HepG2 (cell line): Measurements from ENCODE around the gene ARPIN. TPM values are rescaled to one million over a fixed set of nuclear protein-coding genes. Genes with fewer than 3 reads are reported as not detected.

Experiments used
- CBX5 ChIP-seq: sonication (generic); formaldehyde crosslinking; IDR thresholded peaks from 2 replicates; pipeline ENCODE4 v1.4.0; 2020; ENCODE audit warnings: missing genetic modification reagents, borderline replicate concordance
- FLYWCH1 ChIP-seq: sonication (generic); formaldehyde crosslinking; IDR thresholded peaks from 2 replicates; pipeline ENCODE4 v1.8.1; 2023; ENCODE audit warnings: mild to moderate bottlenecking, missing genetic modification reagents
- KDM6A ChIP-seq: IDR thresholded peaks from 2 replicates; pipeline ENCODE4 v1.6.1; 2016; ENCODE audit warnings: low read depth
- MED1 ChIP-seq: sonication (generic); formaldehyde crosslinking; IDR thresholded peaks from 2 replicates; pipeline ENCODE4 v1.4.0; 2020; ENCODE audit warnings: missing genetic modification reagents
- MYNN ChIP-seq: sonication (generic); formaldehyde crosslinking; IDR thresholded peaks from 2 replicates; pipeline ENCODE4 v1.4.0; 2020; ENCODE audit warnings: mild to moderate bottlenecking, low read depth, missing genetic modification reagents
- NFKB2 ChIP-seq: sonication (generic); formaldehyde crosslinking; IDR thresholded peaks from 2 replicates; pipeline ENCODE4 v1.4.0; 2020; ENCODE audit warnings: missing genetic modification reagents, borderline replicate concordance
- PITX1 ChIP-seq: sonication (generic); formaldehyde crosslinking; IDR thresholded peaks from 2 replicates; pipeline ENCODE4 v1.5.1; 2020; ENCODE audit warnings: mild to moderate bottlenecking, missing genetic modification reagents
- POLR2AphosphoS2 ChIP-seq: IDR thresholded peaks from 2 replicates; pipeline ENCODE4 v1.6.1; 2011; ENCODE audit warnings: low read depth, low read length, improper control_type of control experiment
- SAP130 ChIP-seq: IDR thresholded peaks from 2 replicates; pipeline ENCODE4 v1.6.1; 2016; ENCODE audit warnings: low read depth
- ZKSCAN1 ChIP-seq: fragments of 150-350 bp; IDR thresholded peaks from 2 replicates; pipeline ENCODE4 v1.6.1; 2014; ENCODE audit warnings: low read length
- ZNF33B ChIP-seq: sonication (generic); formaldehyde crosslinking; IDR thresholded peaks from 2 replicates; pipeline ENCODE4 v1.5.1; 2020; ENCODE audit warnings: mild to moderate bottlenecking, missing genetic modification reagents
- ZNF556 ChIP-seq: sonication (generic); formaldehyde crosslinking; IDR thresholded peaks from 2 replicates; pipeline ENCODE4 v1.4.0; 2020; ENCODE audit warnings: mild to moderate bottlenecking, missing genetic modification reagents, borderline replicate concordance
- ZNF562 ChIP-seq: sonication (generic); formaldehyde crosslinking; IDR thresholded peaks from 2 replicates; pipeline ENCODE4 v1.8.0; 2022; ENCODE audit warnings: missing genetic modification reagents, borderline replicate concordance
- ZNF619 ChIP-seq: sonication (generic); formaldehyde crosslinking; IDR thresholded peaks from 2 replicates; pipeline ENCODE4 v1.4.0; 2020; ENCODE audit warnings: mild to moderate bottlenecking, missing genetic modification reagents
- ZNF652 ChIP-seq: IDR thresholded peaks from 2 replicates; pipeline ENCODE4 v1.6.1; 2016; ENCODE audit warnings: low read depth, borderline replicate concordance
- ZNF749 ChIP-seq: sonication (generic); formaldehyde crosslinking; IDR thresholded peaks from 2 replicates; pipeline ENCODE4 v1.8.0; 2022; ENCODE audit warnings: mild to moderate bottlenecking, missing genetic modification reagents, moderate library complexity, borderline replicate concordance
- ZNF790 ChIP-seq: sonication (generic); formaldehyde crosslinking; IDR thresholded peaks from 2 replicates; pipeline ENCODE4 v1.8.0; 2022; ENCODE audit warnings: missing genetic modification reagents, mild to moderate bottlenecking, borderline replicate concordance
- polyA plus RNA-seq, 8 experiments: library from polyadenylated mRNA; depleted of rRNA in 3 of 8; stranded (reverse) in 7 of 8; unstranded in 1 of 8; fragments of >200 nt; fragmentation: Illumina TruSeq in 4 of 8; extraction: Trizol in 4 of 8; gene quantifications; 2 replicates each; pipeline versions ENCODE4 v1.2.1 to v1.2.3, GENCODE V29; 2011 to 2016; ENCODE audit warnings: low read depth in 4 of 8, missing spikeins in 1 of 8, mixed read lengths in 1 of 8; ENCODE audit not compliant: insufficient read depth in 1 of 8
- total RNA-seq, 5 experiments: library from RNA; depleted of rRNA; stranded (reverse); fragments of >200 nt; fragmentation: Illumina TruSeq; extraction: Trizol; gene quantifications; 2 replicates each; pipeline ENCODE4 v1.2.3, GENCODE V29; 2016; ENCODE audit warnings: low read depth in 1 of 5
- TF ChIP-seq, protein P1 (sequence below): IDR thresholded peaks from 2 replicates; pipeline ENCODE4 v1.4.0; 2020; ENCODE audit warnings: mild to moderate bottlenecking, missing genetic modification reagents
- TF ChIP-seq, protein P2 (sequence below): sonication (generic); formaldehyde crosslinking; IDR thresholded peaks from 2 replicates; pipeline ENCODE4 v1.5.1; 2020; ENCODE audit warnings: mild to moderate bottlenecking, missing genetic modification reagents, borderline replicate concordance
- TF ChIP-seq, protein P3 (sequence below): sonication (generic); formaldehyde crosslinking; IDR thresholded peaks from 2 replicates; pipeline ENCODE4 v1.8.1; 2023; ENCODE audit warnings: mild to moderate bottlenecking, missing genetic modification reagents
- TF ChIP-seq, protein P4 (sequence below): sonication (generic); formaldehyde crosslinking; IDR thresholded peaks from 2 replicates; pipeline ENCODE4 v1.4.0; 2020; ENCODE audit warnings: missing genetic modification reagents

ARPIN gene
- total and polyA plus RNA-seq, 2 of the 13 experiments (the other 11 are each of a cell fraction or from before 2014, with no cell fraction given): 2.8 to 5.0 TPM

DNA sequence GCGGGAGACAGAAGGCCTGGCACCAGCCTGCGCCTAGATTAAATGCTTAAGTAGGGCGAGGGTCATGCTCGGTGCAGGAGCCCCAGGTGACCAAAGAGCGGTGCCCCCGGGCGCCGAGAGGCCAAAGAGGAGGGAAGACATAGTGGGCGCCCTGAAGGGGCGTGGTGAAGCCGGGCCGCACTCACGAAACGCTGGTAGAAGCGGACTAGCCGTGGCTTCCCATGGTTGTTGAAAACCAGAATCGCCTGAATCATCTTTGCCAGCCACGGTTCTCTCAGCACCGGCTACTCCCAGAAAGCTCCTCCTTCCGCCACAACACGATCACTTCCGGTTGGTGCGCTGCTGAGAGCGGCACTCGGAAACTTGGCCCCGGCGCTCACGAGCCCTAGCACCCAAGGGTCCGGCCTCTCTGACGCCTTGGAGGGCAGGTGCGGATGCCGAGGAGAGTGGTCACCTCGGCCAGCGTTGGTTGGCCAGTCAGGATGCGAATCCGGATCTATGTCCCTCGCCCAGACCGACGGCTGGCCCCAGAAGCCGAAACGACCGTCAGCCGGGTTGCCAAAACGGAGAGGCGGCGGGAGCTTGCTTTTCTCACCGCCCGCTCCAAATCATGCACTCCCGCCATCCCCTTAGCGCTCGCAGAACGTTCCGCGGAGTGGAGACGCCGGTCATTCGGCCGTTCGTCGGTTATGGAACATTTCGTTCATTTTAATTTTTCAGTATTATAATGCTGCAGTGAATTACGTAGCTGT is 18.9 kb downstream of the ARPIN start, which contains the start of gene AP3S2 (continued):
- TF ChIP-seq, protein P1, sequence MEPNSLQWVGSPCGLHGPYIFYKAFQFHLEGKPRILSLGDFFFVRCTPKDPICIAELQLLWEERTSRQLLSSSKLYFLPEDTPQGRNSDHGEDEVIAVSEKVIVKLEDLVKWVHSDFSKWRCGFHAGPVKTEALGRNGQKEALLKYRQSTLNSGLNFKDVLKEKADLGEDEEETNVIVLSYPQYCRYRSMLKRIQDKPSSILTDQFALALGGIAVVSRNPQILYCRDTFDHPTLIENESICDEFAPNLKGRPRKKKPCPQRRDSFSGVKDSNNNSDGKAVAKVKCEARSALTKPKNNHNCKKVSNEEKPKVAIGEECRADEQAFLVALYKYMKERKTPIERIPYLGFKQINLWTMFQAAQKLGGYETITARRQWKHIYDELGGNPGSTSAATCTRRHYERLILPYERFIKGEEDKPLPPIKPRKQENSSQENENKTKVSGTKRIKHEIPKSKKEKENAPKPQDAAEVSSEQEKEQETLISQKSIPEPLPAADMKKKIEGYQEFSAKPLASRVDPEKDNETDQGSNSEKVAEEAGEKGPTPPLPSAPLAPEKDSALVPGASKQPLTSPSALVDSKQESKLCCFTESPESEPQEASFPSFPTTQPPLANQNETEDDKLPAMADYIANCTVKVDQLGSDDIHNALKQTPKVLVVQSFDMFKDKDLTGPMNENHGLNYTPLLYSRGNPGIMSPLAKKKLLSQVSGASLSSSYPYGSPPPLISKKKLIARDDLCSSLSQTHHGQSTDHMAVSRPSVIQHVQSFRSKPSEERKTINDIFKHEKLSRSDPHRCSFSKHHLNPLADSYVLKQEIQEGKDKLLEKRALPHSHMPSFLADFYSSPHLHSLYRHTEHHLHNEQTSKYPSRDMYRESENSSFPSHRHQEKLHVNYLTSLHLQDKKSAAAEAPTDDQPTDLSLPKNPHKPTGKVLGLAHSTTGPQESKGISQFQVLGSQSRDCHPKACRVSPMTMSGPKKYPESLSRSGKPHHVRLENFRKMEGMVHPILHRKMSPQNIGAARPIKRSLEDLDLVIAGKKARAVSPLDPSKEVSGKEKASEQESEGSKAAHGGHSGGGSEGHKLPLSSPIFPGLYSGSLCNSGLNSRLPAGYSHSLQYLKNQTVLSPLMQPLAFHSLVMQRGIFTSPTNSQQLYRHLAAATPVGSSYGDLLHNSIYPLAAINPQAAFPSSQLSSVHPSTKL: peak; percentile 86
- TF ChIP-seq SAP130 (CRISPR knock-in tag) (peak; percentile 97), CBX5 (CRISPR knock-in tag) (peak; percentile 99; the same call in 1 of the 2 replicates), ZNF33B (CRISPR knock-in tag) (peak; percentile 74; the same call in 1 of the 2 replicates), ZNF749 (CRISPR knock-in tag) (peak; percentile 66; the same call in 1 of the 2 replicates), FLYWCH1 (CRISPR knock-in tag) (no peak), MED1 (CRISPR knock-in tag) (peak; percentile 84), ZNF652 (peak; percentile 47; the same call in 1 of the 2 replicates), ZNF790 (peak; percentile 78; the same call in 1 of the 2 replicates), KDM6A (CRISPR knock-in tag) (0 out of 2 replicates have a peak, but pooled peaks have one; percentile 18), MYNN (CRISPR knock-in tag) (peak; percentile 94; the same call in 1 of the 2 replicates), POLR2AphosphoS2 (no peak), ZNF619 (CRISPR knock-in tag) (peak; percentile 80; the same call in 1 of the 2 replicates), ZKSCAN1 (0 out of 2 replicates have a peak, but pooled peaks have one; percentile 48), ZNF556 (CRISPR knock-in tag) (peak; percentile 97), PITX1 (CRISPR knock-in tag) (peak; percentile 91), NFKB2 (CRISPR knock-in tag) (peak; percentile 93; the same call in 1 of the 2 replicates), ZNF562 (no peak)
- TF ChIP-seq, protein P2, sequence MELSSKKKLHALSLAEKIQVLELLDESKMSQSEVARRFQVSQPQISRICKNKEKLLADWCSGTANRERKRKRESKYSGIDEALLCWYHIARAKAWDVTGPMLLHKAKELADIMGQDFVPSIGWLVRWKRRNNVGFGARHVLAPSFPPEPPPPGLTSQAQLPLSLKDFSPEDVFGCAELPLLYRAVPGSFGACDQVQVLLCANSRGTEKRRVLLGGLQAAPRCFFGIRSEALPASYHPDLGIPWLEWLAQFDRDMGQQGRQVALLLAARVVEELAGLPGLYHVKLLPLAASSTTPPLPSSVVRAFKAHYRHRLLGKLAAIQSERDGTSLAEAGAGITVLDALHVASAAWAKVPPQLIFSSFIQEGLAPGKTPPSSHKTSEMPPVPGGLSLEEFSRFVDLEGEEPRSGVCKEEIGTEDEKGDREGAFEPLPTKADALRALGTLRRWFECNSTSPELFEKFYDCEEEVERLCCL (CRISPR knock-in tag): no peak
- TF ChIP-seq, protein P3, sequence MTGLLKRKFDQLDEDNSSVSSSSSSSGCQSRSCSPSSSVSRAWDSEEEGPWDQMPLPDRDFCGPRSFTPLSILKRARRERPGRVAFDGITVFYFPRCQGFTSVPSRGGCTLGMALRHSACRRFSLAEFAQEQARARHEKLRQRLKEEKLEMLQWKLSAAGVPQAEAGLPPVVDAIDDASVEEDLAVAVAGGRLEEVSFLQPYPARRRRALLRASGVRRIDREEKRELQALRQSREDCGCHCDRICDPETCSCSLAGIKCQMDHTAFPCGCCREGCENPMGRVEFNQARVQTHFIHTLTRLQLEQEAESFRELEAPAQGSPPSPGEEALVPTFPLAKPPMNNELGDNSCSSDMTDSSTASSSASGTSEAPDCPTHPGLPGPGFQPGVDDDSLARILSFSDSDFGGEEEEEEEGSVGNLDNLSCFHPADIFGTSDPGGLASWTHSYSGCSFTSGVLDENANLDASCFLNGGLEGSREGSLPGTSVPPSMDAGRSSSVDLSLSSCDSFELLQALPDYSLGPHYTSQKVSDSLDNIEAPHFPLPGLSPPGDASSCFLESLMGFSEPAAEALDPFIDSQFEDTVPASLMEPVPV: peak; percentile 89
- TF ChIP-seq, protein P4, sequence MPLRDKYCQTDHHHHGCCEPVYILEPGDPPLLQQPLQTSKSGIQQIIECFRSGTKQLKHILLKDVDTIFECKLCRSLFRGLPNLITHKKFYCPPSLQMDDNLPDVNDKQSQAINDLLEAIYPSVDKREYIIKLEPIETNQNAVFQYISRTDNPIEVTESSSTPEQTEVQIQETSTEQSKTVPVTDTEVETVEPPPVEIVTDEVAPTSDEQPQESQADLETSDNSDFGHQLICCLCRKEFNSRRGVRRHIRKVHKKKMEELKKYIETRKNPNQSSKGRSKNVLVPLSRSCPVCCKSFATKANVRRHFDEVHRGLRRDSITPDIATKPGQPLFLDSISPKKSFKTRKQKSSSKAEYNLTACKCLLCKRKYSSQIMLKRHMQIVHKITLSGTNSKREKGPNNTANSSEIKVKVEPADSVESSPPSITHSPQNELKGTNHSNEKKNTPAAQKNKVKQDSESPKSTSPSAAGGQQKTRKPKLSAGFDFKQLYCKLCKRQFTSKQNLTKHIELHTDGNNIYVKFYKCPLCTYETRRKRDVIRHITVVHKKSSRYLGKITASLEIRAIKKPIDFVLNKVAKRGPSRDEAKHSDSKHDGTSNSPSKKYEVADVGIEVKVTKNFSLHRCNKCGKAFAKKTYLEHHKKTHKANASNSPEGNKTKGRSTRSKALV: peak; percentile 91
